ENCODE results near the gene PTPRT.

PTPRT gene

GRCh38 chr20:42594659-42595058 is 595.0 kb downstream of the PTPRT start:
- no peak for TF ChIP-seq TAF1 (IDR thresholded peaks at IDR 0.05; ENCODE audit: low read depth)
- no peak for TF ChIP-seq USF1 (IDR thresholded peaks at IDR 0.05)
- TF ChIP-seq CREB1 (IDR thresholded peaks at IDR 0.05; ENCODE audit: low read depth): no peak
- no peak for TF ChIP-seq RAD21 (IDR thresholded peaks at IDR 0.05; ENCODE audit: low read depth)
- TF ChIP-seq ZBTB7A (IDR thresholded peaks at IDR 0.05; ENCODE audit: low read depth): no peak
- no peak for TF ChIP-seq YY1 (IDR thresholded peaks at IDR 0.05; ENCODE audit: low read depth)
- no peak for TF ChIP-seq FOXM1 (IDR thresholded peaks at IDR 0.05; ENCODE audit: borderline replicate concordance, low read depth)

GRCh38 chr20:42594011-42594410 is 595.7 kb downstream of the PTPRT start:
- no peak for TF ChIP-seq RAD21 (IDR thresholded peaks at IDR 0.05; ENCODE audit: low read depth)
- TF ChIP-seq USF1 (IDR thresholded peaks at IDR 0.05): no peak
- TF ChIP-seq ZBTB7A (IDR thresholded peaks at IDR 0.05; ENCODE audit: low read depth): no peak

GRCh38 chr20:42589976-42590639 is 599.6 kb downstream of the PTPRT start:
- TF ChIP-seq TAF1 (IDR thresholded peaks at IDR 0.05; ENCODE audit: low read depth) (no peak), ZBTB7A (IDR thresholded peaks at IDR 0.05; ENCODE audit: low read depth) (no peak), TEAD4 (IDR thresholded peaks at IDR 0.05) (no peak), REST (IDR thresholded peaks at IDR 0.05; ENCODE audit: low read depth) (no peak), USF1 (IDR thresholded peaks at IDR 0.05) (no peak), NFIC (IDR thresholded peaks at IDR 0.05) (no peak), EP300 (IDR thresholded peaks at IDR 0.05; ENCODE audit: borderline replicate concordance) (no peak), EGR1 (IDR thresholded peaks at IDR 0.05) (no peak), CREB1 (IDR thresholded peaks at IDR 0.05; ENCODE audit: low read depth) (no peak), FOXM1 (IDR thresholded peaks at IDR 0.05; ENCODE audit: borderline replicate concordance, low read depth) (no peak), RAD21 (IDR thresholded peaks at IDR 0.05; ENCODE audit: low read depth) (no peak), YY1 (IDR thresholded peaks at IDR 0.05; ENCODE audit: low read depth) (no peak), CEBPB (IDR thresholded peaks at IDR 0.05) (no peak), MAX (IDR thresholded peaks at IDR 0.05) (no peak), TCF12 (IDR thresholded peaks at IDR 0.05; ENCODE audit: low read depth) (no peak)

GRCh38 chr20:42588847-42589246 is 600.9 kb downstream of the PTPRT start:
- TF ChIP-seq FOXM1 (IDR thresholded peaks at IDR 0.05; ENCODE audit: borderline replicate concordance, low read depth): no peak
- no peak for TF ChIP-seq YY1 (IDR thresholded peaks at IDR 0.05; ENCODE audit: low read depth)
- no peak for TF ChIP-seq REST (IDR thresholded peaks at IDR 0.05; ENCODE audit: low read depth)
- TF ChIP-seq RAD21 (IDR thresholded peaks at IDR 0.05; ENCODE audit: low read depth): no peak
- TF ChIP-seq MAX (IDR thresholded peaks at IDR 0.05): no peak

- TF ChIP-seq USF1 (IDR thresholded peaks at IDR 0.05) (no peak), RAD21 (IDR thresholded peaks at IDR 0.05; ENCODE audit: low read depth) (no peak), REST (IDR thresholded peaks at IDR 0.05; ENCODE audit: low read depth) (no peak), TCF12 (IDR thresholded peaks at IDR 0.05; ENCODE audit: low read depth) (no peak), MAX (IDR thresholded peaks at IDR 0.05) (no peak)
These were observed 602.3 kb downstream of the PTPRT start for GRCh38 chr20:42587427-42587826.

All from Ishikawa (cell line).